ENCODE results near the gene EXOSC7. TPM values are rescaled to one million over a fixed set of nuclear protein-coding genes. Genes with fewer than 3 reads are reported as not detected.

The EXOSC7 gene
- polyA plus RNA-seq, 1 donor from 2014 or later = 87.5 TPM

DNA sequence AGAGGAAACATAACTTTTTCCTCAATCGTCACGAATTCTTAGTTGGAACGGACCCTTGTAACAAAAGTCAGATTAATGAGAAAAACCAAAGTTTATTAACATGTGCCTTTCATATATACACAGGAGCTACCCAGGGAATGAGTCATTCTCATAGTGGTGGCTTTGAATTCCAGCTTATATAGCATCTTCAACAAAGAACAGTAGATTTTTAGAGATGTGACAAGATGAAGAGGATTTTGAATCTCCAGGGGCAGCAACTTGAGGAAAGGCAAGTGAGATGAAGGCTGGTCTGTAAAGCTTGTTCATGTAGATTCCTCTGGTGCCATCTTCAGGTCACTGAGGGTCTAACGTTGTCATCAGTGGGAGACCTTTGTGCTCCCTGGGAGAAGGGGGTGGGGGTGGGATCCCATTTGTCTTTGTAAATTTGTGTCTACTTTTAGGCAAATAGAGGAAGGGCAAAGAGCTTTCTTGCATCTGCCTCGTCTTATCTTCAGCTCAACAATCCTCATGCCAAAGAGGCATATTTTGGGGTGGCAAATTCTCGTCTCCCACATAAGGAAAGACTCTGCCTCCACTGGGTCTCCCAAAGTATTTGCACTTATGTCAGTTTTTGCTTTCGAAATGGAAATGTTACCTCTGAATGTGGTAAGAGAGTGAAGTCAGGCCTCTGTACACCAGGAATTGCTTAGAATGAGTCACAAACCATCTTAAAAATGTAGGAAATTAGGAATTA lies 79.5 kb downstream of the EXOSC7 start:
- Histone ChIP-seq H3K27ac (ENCODE audit: low read length) (no peak overlapping the region), H2AFZ (ENCODE audit: low read depth, low read length) (no peak overlapping the region), H3K9me2 (ENCODE audit: insufficient read depth, low read length) (no peaks in the 10 kb centered on the region), H3K27me3 (ENCODE audit: insufficient read depth, low read depth, low read length) (no peaks in the 10 kb centered on the region), H3K79me2 (replicated peaks; ENCODE audit: insufficient read depth, low read length) (no peaks in the 10 kb centered on the region), H3K9me3 (ENCODE audit: low read length) (no peaks in the 10 kb centered on the region), H4K20me1 (ENCODE audit: insufficient read depth) (no peaks in the 10 kb centered on the region), H3K36me3 (ENCODE audit: insufficient read depth, low read length) (no peaks in the 10 kb centered on the region), H3K4me2 (ENCODE audit: low read length) (no peak overlapping the region), H3K4me3 (ENCODE audit: low read length) (no peak overlapping the region), H3F3A (ENCODE audit: insufficient read depth, low read length, poor library complexity, severe bottlenecking) (no peaks in the 10 kb centered on the region), H3K9ac (ENCODE audit: low read length) (no peak overlapping the region)
- TF ChIP-seq TAF1 (IDR thresholded peaks at IDR 0.05; ENCODE audit: low read depth) (no peak), EP300 (conservative IDR thresholded peaks at IDR 0.05; ENCODE audit: poor library complexity, severe bottlenecking) (no peak), MXI1 (conservative IDR thresholded peaks at IDR 0.05; ENCODE audit: poor library complexity, severe bottlenecking) (no peak), EZH2 (IDR thresholded peaks at IDR 0.05; ENCODE audit: borderline replicate concordance, insufficient read depth, low read length, poor library complexity, severe bottlenecking) (no peak), SMC3 (conservative IDR thresholded peaks at IDR 0.05; ENCODE audit: poor library complexity) (no peak), RAD21 (conservative IDR thresholded peaks at IDR 0.05) (no peak), POLR2AphosphoS5 (IDR thresholded peaks at IDR 0.05) (no peak)
- TF ChIP-seq, protein P1, sequence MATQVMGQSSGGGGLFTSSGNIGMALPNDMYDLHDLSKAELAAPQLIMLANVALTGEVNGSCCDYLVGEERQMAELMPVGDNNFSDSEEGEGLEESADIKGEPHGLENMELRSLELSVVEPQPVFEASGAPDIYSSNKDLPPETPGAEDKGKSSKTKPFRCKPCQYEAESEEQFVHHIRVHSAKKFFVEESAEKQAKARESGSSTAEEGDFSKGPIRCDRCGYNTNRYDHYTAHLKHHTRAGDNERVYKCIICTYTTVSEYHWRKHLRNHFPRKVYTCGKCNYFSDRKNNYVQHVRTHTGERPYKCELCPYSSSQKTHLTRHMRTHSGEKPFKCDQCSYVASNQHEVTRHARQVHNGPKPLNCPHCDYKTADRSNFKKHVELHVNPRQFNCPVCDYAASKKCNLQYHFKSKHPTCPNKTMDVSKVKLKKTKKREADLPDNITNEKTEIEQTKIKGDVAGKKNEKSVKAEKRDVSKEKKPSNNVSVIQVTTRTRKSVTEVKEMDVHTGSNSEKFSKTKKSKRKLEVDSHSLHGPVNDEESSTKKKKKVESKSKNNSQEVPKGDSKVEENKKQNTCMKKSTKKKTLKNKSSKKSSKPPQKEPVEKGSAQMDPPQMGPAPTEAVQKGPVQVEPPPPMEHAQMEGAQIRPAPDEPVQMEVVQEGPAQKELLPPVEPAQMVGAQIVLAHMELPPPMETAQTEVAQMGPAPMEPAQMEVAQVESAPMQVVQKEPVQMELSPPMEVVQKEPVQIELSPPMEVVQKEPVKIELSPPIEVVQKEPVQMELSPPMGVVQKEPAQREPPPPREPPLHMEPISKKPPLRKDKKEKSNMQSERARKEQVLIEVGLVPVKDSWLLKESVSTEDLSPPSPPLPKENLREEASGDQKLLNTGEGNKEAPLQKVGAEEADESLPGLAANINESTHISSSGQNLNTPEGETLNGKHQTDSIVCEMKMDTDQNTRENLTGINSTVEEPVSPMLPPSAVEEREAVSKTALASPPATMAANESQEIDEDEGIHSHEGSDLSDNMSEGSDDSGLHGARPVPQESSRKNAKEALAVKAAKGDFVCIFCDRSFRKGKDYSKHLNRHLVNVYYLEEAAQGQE (IDR thresholded peaks at IDR 0.05; ENCODE audit: borderline replicate concordance) = no peak
- TF ChIP-seq, protein P2, sequence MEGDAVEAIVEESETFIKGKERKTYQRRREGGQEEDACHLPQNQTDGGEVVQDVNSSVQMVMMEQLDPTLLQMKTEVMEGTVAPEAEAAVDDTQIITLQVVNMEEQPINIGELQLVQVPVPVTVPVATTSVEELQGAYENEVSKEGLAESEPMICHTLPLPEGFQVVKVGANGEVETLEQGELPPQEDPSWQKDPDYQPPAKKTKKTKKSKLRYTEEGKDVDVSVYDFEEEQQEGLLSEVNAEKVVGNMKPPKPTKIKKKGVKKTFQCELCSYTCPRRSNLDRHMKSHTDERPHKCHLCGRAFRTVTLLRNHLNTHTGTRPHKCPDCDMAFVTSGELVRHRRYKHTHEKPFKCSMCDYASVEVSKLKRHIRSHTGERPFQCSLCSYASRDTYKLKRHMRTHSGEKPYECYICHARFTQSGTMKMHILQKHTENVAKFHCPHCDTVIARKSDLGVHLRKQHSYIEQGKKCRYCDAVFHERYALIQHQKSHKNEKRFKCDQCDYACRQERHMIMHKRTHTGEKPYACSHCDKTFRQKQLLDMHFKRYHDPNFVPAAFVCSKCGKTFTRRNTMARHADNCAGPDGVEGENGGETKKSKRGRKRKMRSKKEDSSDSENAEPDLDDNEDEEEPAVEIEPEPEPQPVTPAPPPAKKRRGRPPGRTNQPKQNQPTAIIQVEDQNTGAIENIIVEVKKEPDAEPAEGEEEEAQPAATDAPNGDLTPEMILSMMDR (IDR thresholded peaks at IDR 0.05; ENCODE audit: poor library complexity, severe bottlenecking) = no peak

DNA sequence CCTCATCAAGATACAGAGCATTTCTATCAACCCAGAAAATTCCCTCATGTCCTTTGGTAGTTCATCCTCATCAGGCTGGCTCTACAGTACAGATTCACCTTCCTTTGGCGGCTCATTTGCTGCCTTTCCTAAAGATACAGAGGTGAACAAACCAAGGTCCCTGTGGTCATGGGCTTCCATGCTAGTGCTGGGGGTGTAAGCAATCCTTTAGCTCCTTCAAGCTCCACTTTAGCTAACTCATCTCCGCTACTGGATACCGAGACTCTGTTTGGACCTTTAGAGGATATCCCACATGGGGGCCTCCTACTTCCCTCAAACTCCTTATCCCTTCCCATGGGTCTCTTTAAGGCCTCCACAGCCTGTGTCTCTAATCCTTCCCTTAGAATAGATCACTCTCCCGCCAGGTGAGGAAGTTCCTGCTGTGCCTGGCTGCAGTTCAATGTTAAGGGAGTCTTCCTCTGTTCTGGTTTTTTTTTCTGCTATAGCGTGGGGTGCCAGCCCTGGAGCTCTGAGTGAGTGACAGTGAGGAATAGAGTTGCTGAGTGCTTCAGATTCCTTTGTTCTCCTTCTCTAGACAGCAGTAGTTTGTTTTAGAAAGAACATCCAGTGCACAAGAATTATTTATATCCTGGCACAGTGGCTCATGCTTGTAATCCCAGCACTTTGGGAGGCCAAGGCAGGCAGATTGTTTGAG lies 80.7 kb downstream of the EXOSC7 start:
- Histone ChIP-seq H3K27me3 (ENCODE audit: insufficient read depth, low read depth, low read length) (no peaks in the 10 kb centered on the region), H3F3A (ENCODE audit: insufficient read depth, low read length, poor library complexity, severe bottlenecking) (no peaks in the 10 kb centered on the region), H2AFZ (ENCODE audit: low read depth, low read length) (no peak overlapping the region), H3K27ac (ENCODE audit: low read length) (no peak overlapping the region), H3K4me2 (ENCODE audit: low read length) (no peak overlapping the region), H3K79me2 (replicated peaks; ENCODE audit: insufficient read depth, low read length) (no peaks in the 10 kb centered on the region), H3K9me3 (ENCODE audit: low read length) (no peaks in the 10 kb centered on the region), H3K9ac (ENCODE audit: low read length) (no peak overlapping the region), H3K36me3 (ENCODE audit: insufficient read depth, low read length) (no peaks in the 10 kb centered on the region), H4K20me1 (ENCODE audit: insufficient read depth) (no peaks in the 10 kb centered on the region), H3K9me2 (ENCODE audit: insufficient read depth, low read length) (no peaks in the 10 kb centered on the region), H3K4me3 (ENCODE audit: low read length) (no peak overlapping the region)
- TF ChIP-seq, protein P2 (IDR thresholded peaks at IDR 0.05; ENCODE audit: poor library complexity, severe bottlenecking) = no peak
- TF ChIP-seq TAF1 (IDR thresholded peaks at IDR 0.05; ENCODE audit: low read depth) (no peak), POLR2AphosphoS5 (IDR thresholded peaks at IDR 0.05) (no peak), EP300 (conservative IDR thresholded peaks at IDR 0.05; ENCODE audit: poor library complexity, severe bottlenecking) (no peak)
